Prostate gland (tissue), 2 donors: ENCODE measurements around the gene SLC6A3. TPM values are rescaled to one million over a fixed set of nuclear protein-coding genes. Genes with fewer than 3 reads are reported as not detected.
"Not testable (repeated sequence)": the region's sequence is repeated elsewhere in the genome, so short reads cannot be mapped to it uniquely, and the experiment has no call there.

Experiments used
- DNase-seq: peaks from one replicate; pipeline ENCODE4 v3.0.0-alpha.2; 2019; ENCODE audit warnings: low spot score
- H3K27ac ChIP-seq, 2 donors: fragments of 200-600 bp; sonication (generic); 2 replicates each; pipeline ENCODE4 v1.5.1; 2017 to 2019
- H3K27me3 ChIP-seq: fragments of 200-600 bp; sonication (generic); replicated peaks from 2 replicates; pipeline ENCODE4 v1.5.1; 2019; ENCODE audit not compliant: insufficient read depth
- H3K36me3 ChIP-seq, 2 donors: fragments of 200-600 bp; sonication (generic); 1 replicate in 1 of 2; 2 replicates in 1 of 2; pipeline versions ENCODE4 v1.5.1 to v1.8.1; 2017 to 2019
- H3K4me1 ChIP-seq: fragments of 200-600 bp; sonication (generic); replicated peaks from 2 replicates; pipeline ENCODE4 v1.5.1; 2019
- H3K4me3 ChIP-seq, 2 donors: fragments of 200-600 bp; sonication (generic); 2 replicates each; pipeline ENCODE4 v1.5.1; 2017 to 2019
- H3K9me3 ChIP-seq: fragments of 200-600 bp; sonication (generic); 2 replicates; pipeline ENCODE4 v1.5.1; 2017
- CTCF ChIP-seq, 4 experiments: fragments of 200-600 bp in 2 of 4; fragments of 450-650 bp in 2 of 4; sonication (generic) in 2 of 4; IDR thresholded peaks; 1 replicate in 3 of 4; 2 replicates in 1 of 4; pipeline ENCODE4 v1.5.1; 2016 to 2019; ENCODE audit warnings: antibody characterized with exemption in 4 of 4, mild to moderate bottlenecking in 2 of 4, moderate library complexity in 2 of 4
- POLR2A ChIP-seq: fragments of 450-650 bp; IDR thresholded peaks from one replicate; pipeline ENCODE4 v1.6.1; 2016; ENCODE audit warnings: antibody characterized with exemption, mild to moderate bottlenecking
- POLR2AphosphoS5 ChIP-seq: sonication (generic); formaldehyde crosslinking; IDR thresholded peaks from one replicate; pipeline ENCODE4 v1.6.1; 2017; ENCODE audit warnings: antibody characterized with exemption
- WGBS: methylation state at CpG from one replicate; pipeline ENCODE4 v1.1.5; 2018; 5-methylcytosine and 5-hydroxymethylcytosine counted together
- intact Hi-C: fragments of 100-400 bp; cut with DNase I; formaldehyde crosslinking; loops from one replicate; pipeline ENCODE4 v1.14.2; 2022
- total RNA-seq, 2 donors: library from RNA; depleted of rRNA; stranded (reverse); fragments of >200 nt; gene quantifications; one replicate each; pipeline ENCODE4 v1.1.0, GENCODE V29; 2016

Gene SLC6A3
- total RNA-seq, 2 donors from 2014 or later, result 4.6 TPM; not detected in 1

- no peak for TF ChIP-seq CTCF (IDR thresholded peaks at IDR 0.05)
- no peak for TF ChIP-seq POLR2AphosphoS5
- no peak for TF ChIP-seq POLR2A
- no peak overlapping the region for H3K27ac ChIP-seq
- H3K36me3 ChIP-seq, result no peaks in the 10 kb centered on the region
- H3K27me3 ChIP-seq, result no peaks in the 10 kb centered on the region
- WGBS, result 74% methylated on average over 23 of the region's 23 CpGs
- H3K4me3 ChIP-seq, result no peak overlapping the region
- no peaks in the 10 kb centered on the region for H3K9me3 ChIP-seq
- no peak for DNase-seq
- intact Hi-C loops, result no loop called here
- peaks cover 6% of the 10 kb centered on the region for H3K4me1 ChIP-seq
Observed at GRCh38 chr5:1375871-1376810, 69.1 kb downstream of the SLC6A3 start.

- H3K27me3 ChIP-seq, result no peaks in the 10 kb centered on the region
- intact Hi-C loops, result no loop called here
- H3K36me3 ChIP-seq, result no peaks in the 10 kb centered on the region
- no peak overlapping the region for H3K4me3 ChIP-seq
- no peak for DNase-seq
- 53% methylated on average over 6 of the region's 6 CpGs for WGBS
- no peaks in the 10 kb centered on the region for H3K4me1 ChIP-seq
- no peaks in the 10 kb centered on the region for H3K9me3 ChIP-seq
- no peak overlapping the region for H3K27ac ChIP-seq
- no peak for TF ChIP-seq CTCF (IDR thresholded peaks at IDR 0.05)
- TF ChIP-seq POLR2A, result no peak
Observed at GRCh38 chr5:1374679-1375055, 70.6 kb downstream of the SLC6A3 start.

GRCh38 chr5:1374030-1374678 is 71.1 kb downstream of the SLC6A3 start:
- H3K27ac ChIP-seq, result no peak overlapping the region
- H3K27me3 ChIP-seq, result no peaks in the 10 kb centered on the region
- no peaks in the 10 kb centered on the region for H3K4me1 ChIP-seq
- no peak for DNase-seq
- no peaks in the 10 kb centered on the region for H3K9me3 ChIP-seq
- intact Hi-C loops, result no loop called here
- H3K4me3 ChIP-seq, result no peak overlapping the region
- WGBS, result 77% methylated on average over 9 of the region's 9 CpGs
- H3K36me3 ChIP-seq, result no peaks in the 10 kb centered on the region
- TF ChIP-seq POLR2AphosphoS5, result no peak
- no peak for TF ChIP-seq CTCF (IDR thresholded peaks at IDR 0.05)
- TF ChIP-seq POLR2A, result no peak

GRCh38 chr5:1371972-1372342 is 73.3 kb downstream of the SLC6A3 start:
- H3K4me1 ChIP-seq, H3K9me3 ChIP-seq, H3K36me3 ChIP-seq, H3K4me3 ChIP-seq, H3K27me3 ChIP-seq, intact Hi-C loops, DNase-seq, H3K27ac ChIP-seq: not testable (repeated sequence)
- 85% methylated on average over 4 of the region's 4 CpGs for WGBS

GRCh38 chr5:1371218-1371971 is 73.8 kb downstream of the SLC6A3 start:
- no peak for TF ChIP-seq CTCF (IDR thresholded peaks at IDR 0.05)
- no peak for TF ChIP-seq POLR2AphosphoS5
- TF ChIP-seq POLR2A, result no peak
- Histone ChIP-seq H3K27me3 (no peaks in the 10 kb centered on the region), H3K4me3 (no peak overlapping the region), H3K27ac (no peak overlapping the region), H3K9me3 (no peaks in the 10 kb centered on the region), H3K36me3 (no peaks in the 10 kb centered on the region), H3K4me1 (no peaks in the 10 kb centered on the region)
- WGBS, result 82% methylated on average over 13 of the region's 13 CpGs
- intact Hi-C loops, result no loop called here
- no peak for DNase-seq
